ENCODE measurements around the gene RBM34. TPM values are rescaled to one million over a fixed set of nuclear protein-coding genes. Genes with fewer than 3 reads are reported as not detected.
A peak's percentile ranks its signal among the peaks of the same experiment; 100 is the strongest.

RBM34 gene
- total and polyA plus RNA-seq, 8 donors: 9.8 to 79.7 (median 56.7) TPM; not detected in 1

- no peaks in the 10 kb centered on the region for H3K9me3 ChIP-seq
- peaks cover 17 to 45% (median 42%) of the 10 kb centered on the region in 4 donors for H3K36me3 ChIP-seq
- H3K27ac ChIP-seq: no peak overlapping the region
- no peaks in the 10 kb centered on the region for H3K27me3 ChIP-seq
- intact Hi-C loops (cut with DNase I; ENCODE audit: low total_unique reads): loop anchor here (10.0 kb wide), 1 partner anchor 308 kb away; no protein-coding TSS in a partner anchor
- 84 to 97% (median 91%) methylated on average over 4 of the region's 4 CpGs for WGBS, 5 donors
- TF ChIP-seq POLR2AphosphoS5 (IDR thresholded peaks at IDR 0.05) (no peak), CTCF (IDR thresholded peaks at IDR 0.05) (no peak), EP300 (IDR thresholded peaks at IDR 0.05) (no peak)
- DNase-seq: no peak
- no peak overlapping the region for H3K4me3 ChIP-seq
- peaks cover 9 to 15% (median 10%) of the 10 kb centered on the region in 4 donors for H3K4me1 ChIP-seq
Observed at GRCh38 chr1:235106457-235106856, 54.6 kb downstream of the RBM34 start.

- H3K4me1 ChIP-seq: peaks cover 9 to 15% (median 10%) of the 10 kb centered on the region in 4 donors
- H3K4me3 ChIP-seq: peak overlapping the region in 2 of 4 donors; percentile 1 to 40
- intact Hi-C loops (cut with DNase I; ENCODE audit: low total_unique reads): loop anchor here (10.0 kb wide), 1 partner anchor 309 kb away; no protein-coding TSS in a partner anchor
- H3K9me3 ChIP-seq: no peaks in the 10 kb centered on the region
- peaks cover 11 to 34% (median 31%) of the 10 kb centered on the region in 4 donors for H3K36me3 ChIP-seq
- no peak for TF ChIP-seq EP300 (IDR thresholded peaks at IDR 0.05)
- H3K27me3 ChIP-seq: no peaks in the 10 kb centered on the region
- no peak for DNase-seq
- 58 to 75% (median 62%) methylated on average over 12 of the region's 12 CpGs for WGBS, 5 donors
- H3K27ac ChIP-seq: peak overlapping the region in 1 of 5 donors; percentile 34
Observed at GRCh38 chr1:235105051-235106043, 55.7 kb downstream of the RBM34 start.

GRCh38 chr1:235102993-235103411 is 58.0 kb downstream of the RBM34 start:
- DNase-seq: no peak
- Histone ChIP-seq H3K27me3 (no peaks in the 10 kb centered on the region), H3K36me3 (peaks cover 3 to 10% (median 8%) of the 10 kb centered on the region in 4 donors), H3K27ac (no peak overlapping the region), H3K4me1 (peaks cover 9 to 15% (median 10%) of the 10 kb centered on the region in 4 donors), H3K4me3 (no peak overlapping the region), H3K9me3 (no peaks in the 10 kb centered on the region)
- WGBS, 5 donors: 58 to 82% (median 65%) methylated on average over 4 of the region's 4 CpGs
- TF ChIP-seq POLR2A (IDR thresholded peaks at IDR 0.05): no peak
- no peak for TF ChIP-seq CTCF (IDR thresholded peaks at IDR 0.05)
- no peak for TF ChIP-seq POLR2AphosphoS5 (IDR thresholded peaks at IDR 0.05)
- no peak for TF ChIP-seq EP300 (IDR thresholded peaks at IDR 0.05)
- intact Hi-C loops (cut with DNase I; ENCODE audit: low total_unique reads): loop anchor here (10.0 kb wide), 1 partner anchor 312 kb away; no protein-coding TSS in a partner anchor

- H3K27ac ChIP-seq: no peak overlapping the region
- H3K4me1 ChIP-seq: peaks cover 9 to 15% (median 10%) of the 10 kb centered on the region in 4 donors
- no peaks in the 10 kb centered on the region for H3K9me3 ChIP-seq
- TF ChIP-seq POLR2A (IDR thresholded peaks at IDR 0.05): no peak
- no peak for TF ChIP-seq EP300 (IDR thresholded peaks at IDR 0.05)
- no peak for TF ChIP-seq POLR2AphosphoS5 (IDR thresholded peaks at IDR 0.05)
- TF ChIP-seq CTCF (IDR thresholded peaks at IDR 0.05): no peak
- 90 to 97% (median 91%) methylated on average over 3 of the region's 3 CpGs for WGBS, 5 donors
- intact Hi-C loops (cut with DNase I; ENCODE audit: low total_unique reads): loop anchor here (10.0 kb wide), 1 partner anchor 313 kb away; no protein-coding TSS in a partner anchor
- no peaks in the 10 kb centered on the region for H3K27me3 ChIP-seq
- H3K36me3 ChIP-seq: peaks cover 0 to 2% (median 0%) of the 10 kb centered on the region in 4 donors
- no peak overlapping the region for H3K4me3 ChIP-seq
- no peak for DNase-seq
Observed at GRCh38 chr1:235102259-235102582, 58.8 kb downstream of the RBM34 start.

All from stomach (tissue), 9 donors.